ENCODE measurements around the gene OBP2B.
"Not testable (repeated sequence)": the region's sequence is repeated elsewhere in the genome, so short reads cannot be mapped to it uniquely, and the experiment has no call there.

OBP2B gene, protein sequence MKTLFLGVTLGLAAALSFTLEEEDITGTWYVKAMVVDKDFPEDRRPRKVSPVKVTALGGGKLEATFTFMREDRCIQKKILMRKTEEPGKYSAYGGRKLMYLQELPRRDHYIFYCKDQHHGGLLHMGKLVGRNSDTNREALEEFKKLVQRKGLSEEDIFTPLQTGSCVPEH

DNA sequence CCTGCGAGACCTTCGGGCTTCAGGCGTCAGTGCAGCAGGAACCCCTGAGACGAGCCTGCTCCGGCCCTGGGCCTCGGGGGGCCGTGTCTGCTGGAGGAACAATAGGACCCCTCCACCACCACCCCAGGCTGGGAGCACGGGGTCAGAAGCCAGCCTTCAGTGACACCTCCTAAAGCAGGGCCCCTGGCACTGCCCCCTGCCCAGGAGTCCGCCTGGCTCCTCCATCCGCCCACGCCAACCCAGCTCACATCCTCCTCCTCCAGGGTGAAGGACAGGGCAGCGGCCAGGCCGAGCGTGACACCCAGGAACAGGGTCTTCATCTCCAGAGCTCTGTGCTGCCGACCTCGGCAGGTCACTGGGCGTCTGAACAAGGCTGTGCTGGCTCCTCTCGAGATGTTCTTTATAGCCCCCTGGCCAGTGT is at the start of gene OBP2B:
Gene OBP2B, minus strand, starts transcription at position 371 of the 421 bp plus-strand sequence. Its CDS starts 51 bp downstream, at position 320.
- not testable (repeated sequence) for DNase-seq

DNA sequence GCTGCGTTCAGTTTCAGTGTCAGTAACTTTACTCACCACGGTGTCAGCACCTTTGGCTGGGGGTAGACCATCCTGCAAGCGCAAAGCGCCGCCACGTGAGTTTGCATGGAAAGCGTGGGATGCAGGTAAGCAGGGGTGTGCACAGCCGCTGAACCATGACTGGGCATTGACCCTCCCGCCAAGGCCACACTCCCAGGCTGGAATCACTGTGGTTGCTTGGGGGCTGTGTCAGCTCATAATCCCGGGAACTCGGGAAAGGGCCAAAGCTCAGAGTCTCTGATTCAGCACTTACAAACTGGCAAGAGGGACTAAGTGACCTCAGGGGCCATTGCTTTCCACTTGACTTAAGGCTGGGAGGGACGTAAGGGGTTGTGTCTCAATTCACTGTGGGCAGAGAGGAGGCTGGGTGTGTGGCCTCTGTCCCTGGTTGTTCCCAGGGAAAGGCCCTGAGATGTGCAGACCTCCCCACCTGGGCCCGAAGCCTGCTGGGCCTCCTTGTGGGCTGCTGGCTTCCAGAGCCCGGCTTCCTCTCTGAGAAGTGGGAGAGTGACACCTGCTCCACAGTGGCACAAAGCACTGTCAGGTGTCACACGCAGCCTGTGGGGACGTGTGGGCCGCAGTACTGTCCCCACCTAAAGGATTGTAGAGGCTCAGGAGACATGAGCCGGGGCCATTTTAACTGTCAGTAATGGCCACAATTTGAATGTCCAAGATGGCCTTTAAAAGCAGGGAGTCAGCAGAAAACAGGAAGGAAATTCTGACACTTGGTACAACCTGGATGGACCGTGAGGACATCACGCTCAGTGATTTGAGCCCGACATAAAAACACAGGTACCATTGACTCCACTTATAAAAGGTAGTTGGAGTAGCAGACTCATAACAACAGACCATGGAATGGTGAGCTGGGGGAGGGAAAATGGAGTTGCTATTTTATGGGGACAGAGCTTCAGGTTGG is 49.3 kb upstream of the OBP2B start:
- no peak for DNase-seq

DNA sequence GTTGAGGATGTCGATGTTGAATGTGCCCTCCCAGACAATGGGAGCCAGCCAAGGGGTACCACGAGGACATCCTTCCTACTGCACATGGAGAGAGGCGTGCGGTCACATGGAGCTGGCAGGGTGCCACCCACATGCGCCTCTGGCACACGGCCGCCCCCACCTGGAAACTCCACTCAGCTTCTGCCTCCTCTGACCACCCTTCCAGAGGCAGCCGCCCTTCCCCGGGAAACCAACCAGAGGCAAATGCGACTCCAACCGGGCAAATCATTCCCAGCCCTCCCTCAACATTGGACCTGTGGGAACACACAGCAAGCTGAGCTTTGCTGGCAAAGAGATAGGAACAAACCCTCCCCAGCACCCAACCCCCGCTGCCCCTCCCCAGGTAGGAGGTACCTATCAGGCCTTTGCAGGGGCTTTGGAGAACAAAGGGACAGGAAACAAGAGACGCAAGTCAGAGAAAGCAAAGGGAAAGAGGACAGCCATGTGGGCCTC is 48.5 kb upstream of the OBP2B start:
- no peak for DNase-seq

DNA sequence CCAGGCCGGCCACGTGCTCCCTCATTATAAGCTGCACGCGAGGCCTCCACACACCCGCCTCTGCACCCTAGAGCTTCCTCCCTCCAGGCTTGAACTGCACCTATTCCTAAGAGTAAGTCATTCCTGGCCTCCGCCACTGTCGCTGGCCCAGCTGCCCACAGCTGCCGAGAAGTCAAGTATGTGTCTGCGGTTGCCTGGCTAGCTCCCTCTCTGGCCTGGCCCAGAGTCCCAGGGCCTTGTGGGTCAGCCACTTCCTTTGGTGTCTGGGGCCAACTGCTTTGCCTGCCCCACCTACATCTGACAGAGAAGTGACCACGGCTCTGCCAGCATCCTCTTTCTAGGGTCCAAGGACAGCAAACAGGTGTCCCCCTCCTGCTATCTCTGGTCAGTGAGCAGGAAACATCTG is 47.6 kb upstream of the OBP2B start:
- DNase-seq: no peak

DNA sequence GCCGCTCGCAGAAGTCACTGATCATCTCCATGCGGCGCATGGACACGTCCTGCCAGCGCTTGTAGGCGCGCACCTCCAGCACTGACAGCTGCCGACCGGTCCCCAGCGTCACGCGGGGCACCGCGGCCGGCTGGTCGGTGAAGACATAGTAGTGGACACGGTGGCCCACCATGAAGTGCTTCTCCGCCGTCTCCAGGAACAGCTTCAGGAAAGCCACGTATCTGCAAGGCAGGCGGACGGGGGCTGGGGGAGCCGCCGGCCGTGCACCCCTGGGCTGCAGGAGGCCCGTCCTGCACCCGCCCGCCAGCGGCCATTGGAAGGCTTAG is 47.0 kb upstream of the OBP2B start:
- no peak for DNase-seq

DNA sequence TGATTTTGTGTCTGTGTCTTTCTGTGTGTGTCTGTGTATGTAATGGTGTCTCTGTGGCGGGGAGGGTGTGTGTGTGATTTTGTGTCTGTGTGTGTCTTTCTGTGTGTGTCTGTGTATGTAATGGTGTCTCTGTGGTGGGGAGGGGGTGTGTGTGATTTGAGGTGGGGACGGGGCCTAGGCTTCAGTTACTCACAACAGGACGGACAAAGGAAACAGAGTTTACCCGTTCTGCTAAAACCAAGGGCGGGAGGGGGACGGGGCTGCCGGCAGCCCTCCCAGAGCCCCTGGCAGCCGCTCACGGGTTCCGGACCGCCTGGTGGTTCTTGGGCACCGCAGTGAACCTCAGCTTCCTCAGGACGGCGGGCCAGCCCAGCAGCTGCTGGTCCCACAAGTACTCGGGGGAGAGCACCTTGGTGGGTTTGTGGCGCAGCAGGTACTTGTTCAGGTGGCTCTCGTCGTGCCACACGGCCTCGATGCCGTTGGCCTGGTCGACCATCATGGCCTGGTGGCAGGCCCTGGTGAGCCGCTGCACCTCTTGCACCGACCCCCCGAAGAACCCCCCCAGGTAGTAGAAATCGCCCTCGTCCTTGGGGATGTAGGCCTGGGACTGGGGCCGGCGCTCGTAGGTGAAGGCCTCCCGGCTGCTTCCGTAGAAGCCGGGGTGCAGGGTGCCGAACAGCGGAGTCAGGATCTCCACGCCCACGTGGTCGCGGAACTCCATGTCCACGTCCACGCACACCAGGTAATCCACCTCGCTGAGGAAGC is 46.5 kb upstream of the OBP2B start:
- DNase-seq: no peak

DNA sequence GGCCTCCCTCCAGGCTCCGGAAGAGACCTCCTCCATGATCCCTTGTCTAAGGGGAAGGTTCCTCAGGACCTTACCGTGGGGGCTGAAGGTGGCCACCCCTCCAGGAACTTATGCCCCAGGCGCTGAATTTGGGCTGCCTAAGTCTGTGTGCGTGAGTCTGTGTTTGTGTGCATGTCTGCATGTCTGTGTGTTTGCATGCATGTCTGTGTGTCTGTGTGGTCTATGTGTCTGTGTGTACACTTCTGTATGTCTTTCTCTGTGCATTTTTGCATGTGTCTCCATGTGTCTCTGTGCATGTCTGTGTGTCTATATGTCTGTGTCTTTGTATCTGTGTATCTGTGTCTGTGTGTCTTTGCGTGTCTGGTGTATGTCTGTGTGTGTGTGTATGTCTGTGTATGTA is 45.4 kb upstream of the OBP2B start:
- no peak for DNase-seq

DNA sequence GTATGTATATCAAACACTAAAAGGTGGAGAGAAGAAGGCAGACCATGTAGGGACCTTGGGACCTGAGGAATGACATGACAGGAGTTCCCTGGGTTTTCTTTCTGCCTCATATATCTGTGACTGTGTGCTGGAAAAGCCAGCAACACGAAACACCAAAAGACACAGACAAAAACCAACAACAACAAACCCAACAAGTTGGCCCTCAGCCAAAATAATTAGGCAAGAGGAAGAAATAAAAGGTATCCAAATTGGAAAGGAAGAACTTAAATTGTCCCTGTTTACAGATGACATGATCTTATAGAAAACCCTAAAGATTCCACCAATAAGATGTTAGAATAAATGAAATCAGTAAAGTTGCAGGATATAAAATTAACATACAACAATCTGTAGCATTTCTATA is 44.2 kb upstream of the OBP2B start:
- no peak for DNase-seq

DNA sequence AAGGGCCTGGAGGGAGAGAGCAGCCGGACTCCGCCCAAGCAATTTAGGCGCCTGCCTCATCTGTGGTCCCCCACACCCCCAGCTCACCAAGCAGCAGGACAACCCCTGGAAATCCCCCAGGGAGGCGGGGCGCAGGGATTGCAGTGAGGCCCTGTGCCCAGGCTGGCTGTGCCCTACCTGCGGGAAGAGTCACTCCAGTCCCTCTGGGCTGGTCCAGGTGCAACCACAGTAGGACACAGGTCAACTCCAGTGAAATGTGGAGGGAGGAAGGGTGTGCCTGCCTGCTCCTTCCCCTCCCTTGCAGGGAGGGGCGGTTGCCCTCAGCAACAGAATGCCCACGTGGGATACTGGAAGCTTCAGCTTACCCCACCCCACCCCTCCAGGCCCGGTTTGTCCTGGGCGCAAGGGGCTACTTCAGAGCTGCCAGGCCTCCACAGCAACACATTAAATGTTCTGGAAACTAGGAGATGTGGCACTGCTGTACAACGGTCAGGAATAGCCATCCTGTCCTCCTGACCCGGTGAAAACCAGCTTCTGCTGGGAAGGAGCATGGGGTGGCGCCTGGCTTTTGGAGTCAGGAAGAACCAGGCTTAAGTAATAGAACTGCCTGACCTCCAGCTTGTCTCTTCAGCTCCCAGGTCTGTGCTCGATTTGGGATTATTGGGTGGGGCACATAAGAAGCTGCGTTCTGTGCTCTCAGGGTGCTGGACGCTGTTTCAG is 43.4 kb upstream of the OBP2B start:
- no peak for DNase-seq

DNA sequence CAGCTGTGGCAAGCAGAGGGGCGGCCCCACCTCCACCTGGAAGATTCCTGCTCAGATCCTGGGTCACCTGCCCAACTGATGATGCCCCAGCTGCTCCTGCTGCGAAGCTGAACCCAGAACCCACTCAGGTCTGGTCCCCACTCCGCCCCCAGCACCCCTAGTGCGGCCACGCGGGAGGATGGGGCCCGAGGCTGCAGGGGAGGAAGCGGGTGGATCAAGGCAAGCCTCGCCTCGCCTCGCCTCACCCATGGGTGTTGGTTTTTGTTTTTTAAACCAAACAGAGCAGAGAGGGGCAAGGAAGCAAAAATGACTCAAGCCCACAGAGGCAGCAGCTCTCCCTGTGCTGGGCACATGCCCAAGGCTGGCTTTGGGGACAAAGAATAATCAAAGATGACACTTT is 42.7 kb upstream of the OBP2B start:
- DNase-seq: no peak

DNA sequence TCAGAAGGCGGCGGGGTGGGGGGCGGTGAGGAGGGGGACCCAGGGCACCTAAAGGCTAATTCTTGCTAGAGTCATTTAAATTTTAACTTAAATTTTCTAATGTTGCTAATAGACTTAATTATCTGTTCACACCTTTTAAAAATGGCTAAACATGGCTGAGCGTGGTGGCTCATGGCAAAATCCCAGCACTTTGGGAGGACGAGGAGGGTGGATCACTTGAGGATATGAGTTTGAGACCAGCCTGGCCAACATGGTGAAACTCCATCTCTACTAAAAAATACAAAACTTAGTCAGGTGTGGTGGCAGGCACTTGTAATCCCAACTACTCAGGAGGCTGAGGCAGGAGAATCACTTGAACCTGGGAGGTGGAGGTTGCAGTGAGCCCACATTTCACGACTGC is 42.2 kb upstream of the OBP2B start:
- DNase-seq: not testable (repeated sequence)

DNA sequence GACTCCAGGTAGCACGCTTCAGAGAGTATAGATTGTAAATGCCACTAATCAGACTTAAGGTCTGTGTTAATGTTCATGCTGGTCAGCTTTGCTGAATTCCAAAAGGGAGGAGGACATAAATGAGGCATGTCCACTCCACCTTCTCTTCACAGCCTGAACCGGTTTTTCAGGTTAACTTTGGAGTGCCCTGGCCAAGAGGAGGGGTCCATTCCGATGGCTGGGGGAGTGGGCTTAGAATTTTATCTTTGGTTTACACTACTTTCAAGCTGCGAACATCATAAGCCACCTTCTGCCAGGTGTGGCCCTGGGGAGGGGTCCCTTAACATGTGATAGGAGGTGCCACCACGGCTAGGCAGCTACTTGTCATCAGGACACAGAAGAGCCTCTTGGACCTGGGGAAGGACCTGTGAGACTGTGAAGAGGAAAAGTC is 41.7 kb upstream of the OBP2B start:
- no peak for DNase-seq

DNA sequence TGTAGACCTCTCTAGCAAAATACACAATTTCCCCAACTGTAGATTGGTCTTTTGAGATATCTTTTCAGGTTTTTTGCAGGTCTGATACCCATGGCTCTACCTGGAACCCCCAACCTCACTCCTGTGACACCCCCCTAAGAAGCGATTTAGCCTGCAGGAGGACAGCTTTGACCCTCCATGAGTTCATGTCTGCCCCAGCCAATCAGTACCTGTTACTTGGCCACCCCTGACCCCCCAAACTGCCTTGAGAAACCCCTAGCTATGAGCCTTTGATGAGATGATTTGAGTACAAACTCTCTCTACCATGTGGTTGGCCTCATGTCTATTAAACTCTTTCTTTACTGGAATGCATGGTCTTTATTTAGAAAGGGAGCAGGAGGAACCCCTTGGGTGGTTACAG is 40.3 kb upstream of the OBP2B start:
- no peak for DNase-seq

DNA sequence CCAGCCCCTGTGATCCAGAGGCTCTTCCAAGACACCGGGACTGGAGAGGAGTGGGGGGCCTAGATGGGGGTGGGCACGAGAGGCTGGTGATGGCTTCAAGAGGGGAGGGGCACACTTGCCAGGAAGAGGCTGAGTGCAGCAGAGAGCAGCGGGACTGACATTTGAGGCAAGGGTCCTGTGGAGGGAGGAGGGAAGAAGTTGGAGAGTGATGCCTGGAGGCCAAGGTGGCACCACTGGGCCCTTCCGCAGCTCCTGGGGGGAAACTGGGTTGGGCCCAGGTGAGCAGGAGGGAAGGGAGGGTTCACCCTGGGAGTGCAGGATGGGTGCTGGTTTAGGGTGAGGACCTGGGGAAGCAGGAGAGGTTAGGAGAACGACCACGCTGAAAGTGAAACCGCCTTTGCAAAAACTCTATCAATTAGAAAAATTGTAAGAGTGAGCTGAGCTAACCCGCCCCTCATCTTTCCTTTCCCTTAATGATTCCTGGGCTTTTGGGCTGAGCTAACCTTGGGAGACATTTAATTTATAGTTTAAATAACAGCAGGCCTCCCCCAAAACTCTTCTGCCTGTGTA is 39.8 kb upstream of the OBP2B start:
- no peak for DNase-seq

DNA sequence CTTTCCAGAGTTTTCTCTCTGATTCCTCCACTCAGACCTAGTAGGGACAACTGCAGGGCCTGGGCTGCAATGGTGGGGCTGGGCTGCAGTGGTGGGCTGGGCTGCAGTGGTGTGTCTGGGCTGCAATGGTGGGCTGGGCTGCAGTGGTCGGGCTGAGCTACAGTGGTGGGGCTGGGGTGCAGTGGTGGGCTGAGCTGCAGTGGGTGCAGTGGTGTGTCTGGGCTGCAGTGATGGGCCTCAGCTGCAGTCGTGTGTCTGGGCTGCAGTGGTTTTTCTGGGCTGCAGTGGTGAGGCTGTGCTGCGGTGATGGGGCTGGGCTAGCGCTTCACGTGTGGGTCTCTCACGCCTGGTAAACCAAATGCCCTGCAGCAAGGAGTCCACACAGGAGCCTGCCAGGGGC is 38.6 kb upstream of the OBP2B start:
- DNase-seq: no peak

DNA sequence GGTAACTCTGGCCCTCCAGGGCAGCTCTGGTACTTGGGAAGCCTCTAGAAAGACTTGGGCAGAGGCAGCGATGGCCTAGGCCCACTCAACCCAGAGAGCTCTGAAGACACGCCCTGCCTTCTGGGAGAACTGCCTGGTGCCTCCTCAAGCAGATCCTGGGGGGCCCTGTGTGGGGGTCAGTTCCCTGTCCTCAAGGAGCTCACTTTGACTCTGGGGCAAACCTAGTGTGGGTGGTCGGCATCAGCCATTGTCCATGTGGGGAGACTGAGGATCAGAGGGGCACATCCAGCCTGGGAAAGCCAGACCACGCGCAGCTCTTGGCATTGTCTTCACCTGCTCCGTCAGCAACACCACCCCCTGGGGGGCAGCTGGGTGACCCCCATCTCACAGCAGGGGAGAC is 37.9 kb upstream of the OBP2B start:
- no peak for DNase-seq

DNA sequence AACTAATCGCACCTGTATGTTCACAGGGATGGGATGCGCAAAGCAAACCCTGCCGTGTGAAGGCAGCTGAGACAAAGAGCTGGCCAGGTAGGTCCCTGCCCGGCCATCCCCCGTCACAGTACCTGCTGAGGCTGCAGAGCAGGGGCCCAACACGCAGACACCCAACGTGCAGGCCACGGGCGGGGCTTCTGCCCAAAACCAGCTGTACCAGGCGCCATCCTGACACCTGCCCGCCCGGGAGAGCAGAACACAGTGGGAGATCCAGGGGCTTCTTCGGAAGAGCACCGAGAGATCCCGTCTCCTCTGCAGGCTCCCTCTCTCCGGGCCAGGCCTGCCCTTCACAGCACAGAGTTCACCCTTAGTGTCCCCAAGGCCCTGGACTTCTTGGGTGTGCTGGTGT is 37.5 kb upstream of the OBP2B start:
- DNase-seq: no peak

DNA sequence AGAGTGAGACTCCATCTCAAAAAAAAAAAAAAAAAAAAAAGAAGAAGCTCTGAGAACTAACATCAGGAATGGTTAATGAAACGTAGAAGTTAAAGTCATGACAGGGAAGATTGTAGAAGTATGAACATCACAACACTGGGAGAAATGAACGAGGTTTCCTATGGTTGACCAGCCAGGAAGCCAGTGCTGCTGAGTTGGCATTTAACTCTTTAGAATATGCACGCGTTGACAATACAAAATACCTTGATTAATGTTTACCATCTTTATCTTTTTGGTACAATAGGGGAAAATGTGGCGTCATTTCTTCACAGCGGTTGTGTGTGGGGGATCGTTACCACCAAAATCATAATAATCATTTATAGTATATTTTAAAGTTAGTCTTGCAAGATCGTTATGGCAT is 33.9 kb upstream of the OBP2B start:
- no peak for DNase-seq

DNA sequence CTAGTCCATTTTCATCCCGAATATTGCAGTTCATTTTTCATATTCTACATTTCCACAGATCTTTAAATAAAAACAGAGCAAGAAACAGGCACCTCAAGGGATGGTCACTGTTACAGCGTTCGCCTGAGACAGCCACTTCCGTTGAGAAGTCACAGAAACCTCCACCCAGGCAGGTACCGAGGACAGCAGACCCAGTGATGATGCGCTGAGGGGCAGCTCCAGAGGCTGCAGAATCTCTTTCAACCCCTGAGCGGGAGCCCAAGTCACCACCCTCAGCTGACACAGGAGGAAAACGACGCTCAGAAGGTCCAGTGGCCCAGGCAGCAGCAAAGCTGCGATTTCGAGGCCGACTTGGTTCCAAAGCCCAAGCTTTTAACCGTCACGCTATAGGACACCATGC is 33.2 kb upstream of the OBP2B start:
- DNase-seq: no peak

DNA sequence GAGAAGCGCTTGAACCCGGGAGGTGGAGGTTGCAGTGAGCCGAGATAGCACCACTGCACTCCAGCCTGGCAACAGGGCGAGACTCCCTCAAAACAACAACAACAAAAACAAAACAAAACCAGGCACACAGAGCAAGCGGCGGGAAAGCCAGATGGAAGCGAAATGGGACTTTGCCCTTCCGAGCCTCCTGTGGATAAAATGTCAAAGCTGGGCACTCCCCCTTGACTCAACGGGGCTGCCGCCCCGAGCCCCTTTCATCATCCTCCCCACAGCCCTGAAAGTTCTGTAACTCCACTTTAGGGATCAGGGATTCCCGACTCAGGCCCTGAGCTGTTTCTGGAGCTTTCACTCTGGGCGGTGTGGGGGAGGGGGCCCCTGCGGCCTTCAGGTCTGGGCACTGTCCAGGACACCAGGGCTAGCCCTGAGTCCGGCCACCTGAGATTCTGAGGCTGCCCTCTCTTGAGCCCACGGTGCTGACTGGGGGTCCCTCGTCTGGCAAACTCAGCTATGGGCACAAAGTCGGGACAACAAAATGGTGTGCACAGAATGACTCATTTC is 30.6 kb upstream of the OBP2B start:
- DNase-seq: no peak

DNA sequence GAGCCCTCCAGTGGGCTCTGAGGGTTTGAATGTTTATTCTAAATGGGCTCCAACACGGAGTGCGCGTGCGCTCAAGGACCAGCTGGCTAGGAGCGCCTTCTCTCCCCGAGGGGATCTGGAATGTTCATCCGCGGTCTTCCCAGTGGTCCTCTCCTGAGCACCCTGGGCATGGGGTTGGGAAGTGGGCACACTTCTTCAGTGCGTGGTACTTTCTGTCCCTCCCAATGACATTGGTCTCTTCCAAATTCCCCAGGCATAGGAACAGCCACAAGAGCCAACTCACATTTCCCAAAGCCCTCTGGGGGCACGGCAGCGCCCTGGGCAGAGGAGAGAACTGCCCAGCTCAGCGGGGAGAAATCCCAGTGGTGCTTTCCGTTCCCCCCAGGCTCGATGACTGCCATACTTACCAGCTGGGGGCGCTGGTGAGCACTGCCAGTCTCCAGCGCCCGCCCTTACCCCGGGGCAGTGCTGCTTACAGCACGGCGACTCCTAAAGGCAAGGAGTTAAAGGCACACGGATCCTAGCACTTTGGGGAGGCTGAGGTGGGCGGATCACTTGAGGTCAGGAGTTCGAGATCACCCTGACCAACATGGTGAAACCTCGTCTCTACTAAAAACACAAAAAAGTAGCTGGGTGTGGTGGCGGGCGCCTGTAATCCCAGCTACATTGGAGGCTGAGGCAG is 29.9 kb upstream of the OBP2B start:
- DNase-seq: peak; percentile 72
